K562 (cell line): Measurements from ENCODE around the gene TOR1A. TPM values are rescaled to one million over a fixed set of nuclear protein-coding genes. Genes with fewer than 3 reads are reported as not detected.

Experiments
- ARID2 ChIP-seq: fragments of 450-650 bp; IDR thresholded peaks from 2 replicates; pipeline ENCODE4 v1.6.1; 2017; ENCODE audit warnings: antibody characterized with exemption, mild to moderate bottlenecking
- ARNT ChIP-seq, 2 experiments: fragments of 450-650 bp; IDR thresholded peaks; 2 replicates each; pipeline ENCODE4 v1.6.1; 2016; ENCODE audit warnings: mild to moderate bottlenecking in 1 of 2
- BRCA1 ChIP-seq, 2 experiments: fragments of 450-650 bp in 1 of 2; sonication (generic) in 1 of 2; formaldehyde crosslinking in 1 of 2; IDR thresholded peaks; 2 replicates each; pipeline versions ENCODE4 v1.5.0 to v1.6.1; 2017 to 2020; ENCODE audit warnings: mild to moderate bottlenecking in 1 of 2, missing genetic modification reagents in 1 of 2
- ELF1 ChIP-seq: fragments of 200-800 bp; sonication (Bioruptor generic); IDR thresholded peaks from 2 replicates; pipeline ENCODE4 v1.6.1; 2016; ENCODE audit warnings: missing genetic modification characterization, missing compliant biosample characterization
- HDAC6 ChIP-seq: IDR thresholded peaks from 2 replicates; pipeline ENCODE4 v1.6.1; 2012; ENCODE audit warnings: low read depth, mild to moderate bottlenecking, control low read depth, inconsistent platforms, low read length, moderate library complexity
- HDGF ChIP-seq: fragments of 450-650 bp; IDR thresholded peaks from 2 replicates; pipeline ENCODE4 v1.6.1; 2016
- MCM5 ChIP-seq: fragments of 450-650 bp; IDR thresholded peaks from 2 replicates; pipeline ENCODE4 v1.6.1; 2016; ENCODE audit warnings: low read depth
- NR2C1 ChIP-seq, 2 experiments: fragments of 450-650 bp; IDR thresholded peaks; 2 replicates each; pipeline ENCODE4 v1.6.1; 2017; ENCODE audit warnings: mild to moderate bottlenecking in 2 of 2, antibody characterized with exemption in 1 of 2, inconsistent platforms in 1 of 2, missing compliant biosample characterization in 1 of 2, missing genetic modification characterization in 1 of 2
- SMAD1 ChIP-seq: fragments of 150-350 bp; IDR thresholded peaks from 2 replicates; pipeline ENCODE4 v1.6.1; 2014; ENCODE audit warnings: low read length, low read depth; ENCODE audit not compliant: partially characterized antibody
- THAP12 ChIP-seq: fragments of 250-450 bp; sonication (Bioruptor Pico); IDR thresholded peaks from 2 replicates; pipeline ENCODE4 v1.9.0; 2021; ENCODE audit warnings: mild to moderate bottlenecking, inconsistent platforms
- ZBTB12 ChIP-seq: fragments of 250-450 bp; sonication (Bioruptor Pico); IDR thresholded peaks from 2 replicates; pipeline ENCODE4 v1.4.0; 2020
- ZNF133 ChIP-seq: fragments of 250-450 bp; sonication (Bioruptor Pico); IDR thresholded peaks from 2 replicates; pipeline ENCODE4 v1.4.0; 2020; ENCODE audit warnings: mild to moderate bottlenecking
- ZNF408 ChIP-seq: fragments of 250-450 bp; sonication (Bioruptor Pico); IDR thresholded peaks from 2 replicates; pipeline ENCODE4 v1.4.0; 2020; ENCODE audit warnings: low read depth, mild to moderate bottlenecking, moderate library complexity
- polyA plus RNA-seq, 8 experiments: library from polyadenylated mRNA; depleted of rRNA in 4 of 8; stranded (reverse) in 5 of 8; unstranded in 3 of 8; fragments of >200 nt; fragmentation: Nextera tagmentation in 2 of 8; fragmentation: Illumina TruSeq in 1 of 8; extraction: Ambion mirVana in 2 of 8; extraction: Trizol in 1 of 8; gene quantifications; 2 replicates each; pipeline versions ENCODE4 v1.2.1 to v1.2.3, GENCODE V29; 2011 to 2014; ENCODE audit warnings: inconsistent platforms in 1 of 8, missing spikeins in 1 of 8
- total RNA-seq, 7 experiments: library from RNA; depleted of rRNA in 6 of 7; stranded (reverse); fragments of >200 nt in 6 of 7; fragmentation: Illumina TruSeq in 2 of 7; extraction: Trizol in 2 of 7; gene quantifications; 2 replicates each; pipeline versions ENCODE4 v1.2.1 to v1.2.3, GENCODE V29; 2011 to 2021; ENCODE audit warnings: low replicate concordance in 1 of 7
- TF ChIP-seq, protein P1 (sequence below): fragments of 450-650 bp; formaldehyde crosslinking; IDR thresholded peaks from 2 replicates; pipeline ENCODE4 v1.4.0; 2020; ENCODE audit warnings: mild to moderate bottlenecking, moderate library complexity
- TF ChIP-seq, protein P2 (sequence below): sonication (generic); formaldehyde crosslinking; IDR thresholded peaks from 2 replicates; pipeline ENCODE4 v1.8.1; 2023; ENCODE audit warnings: missing genetic modification reagents, mild to moderate bottlenecking, borderline replicate concordance
- TF ChIP-seq, protein P3 (sequence below): fragments of 250-450 bp; sonication (Bioruptor Pico); IDR thresholded peaks from 2 replicates; pipeline ENCODE4 v1.4.0; 2020; ENCODE audit warnings: mild to moderate bottlenecking, moderate library complexity

The TOR1A gene
- total and polyA plus RNA-seq, 9 of the 15 experiments (the other 6 are each of a cell fraction or from before 2014, with no cell fraction given) = 4.5 to 85.8 (median 51.3) TPM

DNA sequence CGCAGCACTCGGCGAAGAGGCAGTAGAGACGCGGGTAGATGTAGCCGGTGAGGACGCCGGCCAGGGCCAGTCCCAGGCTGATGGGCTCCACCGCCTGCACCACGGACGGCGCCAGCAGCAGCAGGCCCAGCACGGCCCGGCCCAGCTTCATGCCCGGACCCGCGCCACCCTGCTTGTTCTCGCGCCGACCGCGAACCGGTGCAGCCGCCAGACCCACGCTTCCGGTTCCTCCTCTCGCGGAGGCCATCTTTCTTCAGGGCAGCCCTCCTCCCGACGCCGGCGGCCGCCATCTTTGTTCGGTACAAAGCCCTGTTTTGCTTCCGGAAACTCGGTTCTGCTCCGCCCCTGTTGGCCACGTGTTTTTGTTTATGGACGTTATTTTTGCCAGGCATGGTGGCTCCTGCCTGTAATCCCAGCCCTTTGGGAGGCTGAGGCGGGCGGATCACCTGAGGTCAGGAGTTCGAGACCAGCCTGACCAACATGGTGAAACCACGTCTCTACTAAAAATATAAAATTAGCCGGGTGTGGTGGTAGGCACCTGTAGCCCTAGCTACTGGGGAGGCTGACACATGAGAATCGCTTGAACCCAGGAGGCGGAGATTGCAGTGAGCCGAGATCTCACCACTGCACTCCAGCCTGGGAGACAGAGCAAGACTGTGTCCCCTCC lies at the start of gene TOR1A (continued):
- TF ChIP-seq THAP12 (CRISPR knock-in tag) (peak; percentile 96), ZNF133 (no peak), ZBTB12 (CRISPR knock-in tag) (no peak), BRCA1 (IDR thresholded peaks at IDR 0.05) (no peak), BRCA1 (CRISPR knock-in tag; IDR thresholded peaks at IDR 0.05) (no peak), NR2C1 (IDR thresholded peaks at IDR 0.05) (peak; percentile 97), NR2C1 (tag; IDR thresholded peaks at IDR 0.05) (peak; percentile 99), ELF1 (tag) (peak; percentile 99), ARID2 (no peak), ZNF408 (CRISPR knock-in tag) (no peak), ARNT (IDR thresholded peaks at IDR 0.05) (peak in 1 of 2 experiments; percentile 90; a peak in 2 of 4 replicates), HDAC6 (no peak), MCM5 (no peak), SMAD1 (no peak), HDGF (no peak)
- TF ChIP-seq, protein P1, sequence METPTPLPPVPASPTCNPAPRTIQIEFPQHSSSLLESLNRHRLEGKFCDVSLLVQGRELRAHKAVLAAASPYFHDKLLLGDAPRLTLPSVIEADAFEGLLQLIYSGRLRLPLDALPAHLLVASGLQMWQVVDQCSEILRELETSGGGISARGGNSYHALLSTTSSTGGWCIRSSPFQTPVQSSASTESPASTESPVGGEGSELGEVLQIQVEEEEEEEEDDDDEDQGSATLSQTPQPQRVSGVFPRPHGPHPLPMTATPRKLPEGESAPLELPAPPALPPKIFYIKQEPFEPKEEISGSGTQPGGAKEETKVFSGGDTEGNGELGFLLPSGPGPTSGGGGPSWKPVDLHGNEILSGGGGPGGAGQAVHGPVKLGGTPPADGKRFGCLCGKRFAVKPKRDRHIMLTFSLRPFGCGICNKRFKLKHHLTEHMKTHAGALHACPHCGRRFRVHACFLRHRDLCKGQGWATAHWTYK = peak; percentile 92
- TF ChIP-seq, protein P2, sequence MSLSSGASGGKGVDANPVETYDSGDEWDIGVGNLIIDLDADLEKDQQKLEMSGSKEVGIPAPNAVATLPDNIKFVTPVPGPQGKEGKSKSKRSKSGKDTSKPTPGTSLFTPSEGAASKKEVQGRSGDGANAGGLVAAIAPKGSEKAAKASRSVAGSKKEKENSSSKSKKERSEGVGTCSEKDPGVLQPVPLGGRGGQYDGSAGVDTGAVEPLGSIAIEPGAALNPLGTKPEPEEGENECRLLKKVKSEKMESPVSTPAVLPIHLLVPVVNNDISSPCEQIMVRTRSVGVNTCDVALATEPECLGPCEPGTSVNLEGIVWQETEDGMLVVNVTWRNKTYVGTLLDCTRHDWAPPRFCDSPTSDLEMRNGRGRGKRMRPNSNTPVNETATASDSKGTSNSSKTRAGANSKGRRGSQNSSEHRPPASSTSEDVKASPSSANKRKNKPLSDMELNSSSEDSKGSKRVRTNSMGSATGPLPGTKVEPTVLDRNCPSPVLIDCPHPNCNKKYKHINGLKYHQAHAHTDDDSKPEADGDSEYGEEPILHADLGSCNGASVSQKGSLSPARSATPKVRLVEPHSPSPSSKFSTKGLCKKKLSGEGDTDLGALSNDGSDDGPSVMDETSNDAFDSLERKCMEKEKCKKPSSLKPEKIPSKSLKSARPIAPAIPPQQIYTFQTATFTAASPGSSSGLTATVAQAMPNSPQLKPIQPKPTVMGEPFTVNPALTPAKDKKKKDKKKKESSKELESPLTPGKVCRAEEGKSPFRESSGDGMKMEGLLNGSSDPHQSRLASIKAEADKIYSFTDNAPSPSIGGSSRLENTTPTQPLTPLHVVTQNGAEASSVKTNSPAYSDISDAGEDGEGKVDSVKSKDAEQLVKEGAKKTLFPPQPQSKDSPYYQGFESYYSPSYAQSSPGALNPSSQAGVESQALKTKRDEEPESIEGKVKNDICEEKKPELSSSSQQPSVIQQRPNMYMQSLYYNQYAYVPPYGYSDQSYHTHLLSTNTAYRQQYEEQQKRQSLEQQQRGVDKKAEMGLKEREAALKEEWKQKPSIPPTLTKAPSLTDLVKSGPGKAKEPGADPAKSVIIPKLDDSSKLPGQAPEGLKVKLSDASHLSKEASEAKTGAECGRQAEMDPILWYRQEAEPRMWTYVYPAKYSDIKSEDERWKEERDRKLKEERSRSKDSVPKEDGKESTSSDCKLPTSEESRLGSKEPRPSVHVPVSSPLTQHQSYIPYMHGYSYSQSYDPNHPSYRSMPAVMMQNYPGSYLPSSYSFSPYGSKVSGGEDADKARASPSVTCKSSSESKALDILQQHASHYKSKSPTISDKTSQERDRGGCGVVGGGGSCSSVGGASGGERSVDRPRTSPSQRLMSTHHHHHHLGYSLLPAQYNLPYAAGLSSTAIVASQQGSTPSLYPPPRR (CRISPR knock-in tag) = peak; percentile 79; the same call in 1 of the 2 replicates
- TF ChIP-seq, protein P3, sequence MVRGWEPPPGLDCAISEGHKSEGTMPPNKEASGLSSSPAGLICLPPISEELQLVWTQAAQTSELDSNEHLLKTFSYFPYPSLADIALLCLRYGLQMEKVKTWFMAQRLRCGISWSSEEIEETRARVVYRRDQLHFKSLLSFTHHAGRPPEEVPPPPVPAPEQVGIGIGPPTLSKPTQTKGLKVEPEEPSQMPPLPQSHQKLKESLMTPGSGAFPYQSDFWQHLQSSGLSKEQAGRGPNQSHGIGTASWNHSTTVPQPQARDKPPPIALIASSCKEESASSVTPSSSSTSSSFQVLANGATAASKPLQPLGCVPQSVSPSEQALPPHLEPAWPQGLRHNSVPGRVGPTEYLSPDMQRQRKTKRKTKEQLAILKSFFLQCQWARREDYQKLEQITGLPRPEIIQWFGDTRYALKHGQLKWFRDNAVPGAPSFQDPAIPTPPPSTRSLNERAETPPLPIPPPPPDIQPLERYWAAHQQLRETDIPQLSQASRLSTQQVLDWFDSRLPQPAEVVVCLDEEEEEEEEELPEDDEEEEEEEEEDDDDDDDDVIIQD = no peak
